Activated T-helper 9 cell treated with anti-CD3 and anti-CD28 coated beads, Interleukin-2, amount 50 U/mL, for 16 hours (primary cell): ENCODE data around the gene SOX6.

ENCODE experiments used
- DNase-seq: peaks from one replicate; pipeline ENCODE4 v3.0.0-alpha.2; 2020; ENCODE audit warnings: low read depth

SOX6 gene

DNA sequence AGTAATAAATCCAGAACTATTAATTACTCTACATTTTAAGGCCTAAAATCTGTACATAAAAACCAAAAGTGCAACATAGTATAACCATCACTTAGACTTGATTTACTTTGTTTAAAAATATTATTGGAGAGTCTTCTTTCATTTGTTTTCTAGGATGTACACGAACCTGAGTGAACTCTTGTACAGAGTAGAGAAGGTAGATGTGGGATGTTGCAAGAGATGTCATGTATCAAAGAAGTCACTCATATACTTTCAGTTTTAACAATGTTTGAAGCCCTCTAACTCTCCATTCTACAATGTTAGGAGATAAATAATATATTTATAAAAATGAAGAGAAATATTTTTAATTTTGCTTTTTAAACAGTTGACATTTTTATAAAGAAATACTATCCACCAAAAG, 38.6 kb downstream of the SOX6 start:
- no peak for DNase-seq

DNA sequence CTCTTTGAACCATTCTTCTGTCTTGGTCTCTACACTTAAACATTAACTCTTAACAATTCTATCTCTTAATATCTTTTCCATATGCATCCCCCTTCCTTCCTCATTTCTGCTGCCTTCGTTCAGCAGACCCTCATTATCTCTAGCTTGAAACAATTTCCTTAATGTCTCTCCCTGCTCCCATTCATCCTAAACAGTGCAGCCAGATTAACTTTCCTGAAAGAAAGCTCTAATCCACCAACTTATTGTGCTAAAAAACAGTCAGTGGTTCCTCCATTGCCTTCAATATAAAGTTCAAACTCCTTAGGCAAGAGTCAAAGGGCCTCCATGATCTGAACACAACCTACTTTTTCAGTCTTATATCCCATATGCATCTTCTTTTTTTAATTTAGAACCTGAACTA, 42.5 kb downstream of the SOX6 start:
- DNase-seq = no peak

DNA sequence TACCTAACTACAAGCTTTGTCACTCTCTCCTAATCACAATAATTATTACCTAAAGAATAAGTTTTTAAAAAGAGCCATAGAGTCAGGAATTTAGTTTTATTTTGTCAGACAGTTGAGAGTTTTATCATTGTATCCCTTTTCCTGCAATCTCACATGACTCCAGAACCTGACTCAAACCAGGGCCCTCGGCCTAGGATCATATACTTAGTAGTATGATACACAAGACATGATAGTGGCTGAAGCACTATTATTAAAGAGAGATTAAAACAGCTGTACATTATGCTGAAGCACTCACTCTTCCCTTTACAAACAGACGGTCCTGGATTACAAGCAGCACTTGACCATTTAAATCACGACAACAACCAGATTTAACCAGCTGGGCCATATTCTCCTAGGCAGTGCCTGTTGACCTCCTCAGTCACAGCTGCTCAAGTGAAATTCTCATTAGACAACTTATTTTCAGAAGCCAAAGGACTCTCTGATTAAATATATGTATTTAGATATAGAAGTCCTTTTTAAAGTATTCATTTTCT, 44.0 kb downstream of the SOX6 start:
- DNase-seq = no peak

DNA sequence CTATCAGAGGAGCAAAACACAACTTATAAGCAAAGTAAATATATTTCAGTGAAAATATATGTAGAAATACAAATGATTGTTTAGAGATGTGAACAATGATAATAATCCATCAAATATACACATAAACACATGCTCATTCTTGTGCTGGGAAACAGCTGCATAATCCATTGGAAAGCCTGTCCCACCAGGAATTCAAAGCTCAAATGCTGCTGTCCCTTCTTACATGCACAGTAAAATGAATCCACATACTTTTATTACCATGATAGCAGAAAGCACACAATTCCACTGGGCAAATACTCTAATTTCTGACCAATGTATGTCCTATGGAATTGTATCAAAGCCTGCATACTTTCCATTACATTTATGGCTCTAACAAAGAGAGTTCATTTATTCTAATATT, 44.5 kb downstream of the SOX6 start:
- DNase-seq = no peak

DNA sequence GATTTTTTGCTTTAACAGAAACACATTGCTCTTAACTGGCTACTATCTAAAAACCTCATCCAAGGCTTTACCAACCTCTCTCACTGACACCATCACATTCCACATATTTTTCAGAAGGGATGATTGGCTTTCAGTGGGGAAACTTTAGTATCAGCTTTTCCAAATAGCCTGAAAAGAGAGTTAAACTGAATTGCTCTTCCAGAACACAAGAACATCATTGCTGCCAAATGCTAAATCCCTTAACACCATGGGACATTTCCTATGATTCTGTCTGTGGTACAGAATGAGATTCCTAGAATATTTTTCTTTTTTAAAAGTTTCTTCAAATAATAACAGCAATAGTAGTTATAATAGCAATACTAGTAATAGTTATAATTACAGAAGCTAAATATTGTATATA, 45.4 kb downstream of the SOX6 start:
- no peak for DNase-seq

DNA sequence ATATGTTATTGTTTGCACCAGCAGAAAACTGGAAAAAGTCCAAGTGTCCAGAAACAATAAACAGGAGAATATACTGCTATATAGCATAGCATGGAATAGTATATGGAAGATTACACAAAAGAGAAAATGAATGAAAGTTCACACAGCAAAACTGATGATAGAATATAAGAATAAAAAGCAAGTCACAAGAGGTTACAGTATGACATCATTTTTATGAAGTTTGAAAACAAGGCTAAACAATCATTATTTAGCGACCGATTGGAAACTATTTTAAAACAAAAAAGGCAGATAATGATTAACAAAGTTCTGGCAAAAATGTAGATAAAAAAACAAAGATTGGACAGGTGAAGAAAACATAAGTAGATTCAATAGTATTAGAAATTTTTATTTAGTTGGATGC, 47.1 kb downstream of the SOX6 start:
- no peak for DNase-seq

DNA sequence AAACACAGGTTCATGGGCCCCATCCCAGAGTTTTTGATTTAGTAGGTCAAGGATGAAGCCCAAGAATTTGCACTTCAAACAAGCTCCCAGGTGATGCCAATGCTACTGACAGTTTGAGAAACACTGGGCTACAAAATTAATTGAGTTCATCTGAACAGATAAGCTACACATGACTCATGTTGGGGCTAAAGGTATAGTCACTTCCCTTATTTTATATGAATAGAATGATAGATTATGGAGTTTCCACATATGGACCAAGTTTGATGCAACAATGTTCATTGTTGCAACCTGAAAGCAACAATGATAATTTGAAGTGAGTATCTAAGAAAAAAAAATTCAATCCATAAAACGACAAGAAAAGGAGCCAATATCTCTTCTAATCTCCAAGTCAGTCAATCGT, 54.9 kb downstream of the SOX6 start:
- no peak for DNase-seq

DNA sequence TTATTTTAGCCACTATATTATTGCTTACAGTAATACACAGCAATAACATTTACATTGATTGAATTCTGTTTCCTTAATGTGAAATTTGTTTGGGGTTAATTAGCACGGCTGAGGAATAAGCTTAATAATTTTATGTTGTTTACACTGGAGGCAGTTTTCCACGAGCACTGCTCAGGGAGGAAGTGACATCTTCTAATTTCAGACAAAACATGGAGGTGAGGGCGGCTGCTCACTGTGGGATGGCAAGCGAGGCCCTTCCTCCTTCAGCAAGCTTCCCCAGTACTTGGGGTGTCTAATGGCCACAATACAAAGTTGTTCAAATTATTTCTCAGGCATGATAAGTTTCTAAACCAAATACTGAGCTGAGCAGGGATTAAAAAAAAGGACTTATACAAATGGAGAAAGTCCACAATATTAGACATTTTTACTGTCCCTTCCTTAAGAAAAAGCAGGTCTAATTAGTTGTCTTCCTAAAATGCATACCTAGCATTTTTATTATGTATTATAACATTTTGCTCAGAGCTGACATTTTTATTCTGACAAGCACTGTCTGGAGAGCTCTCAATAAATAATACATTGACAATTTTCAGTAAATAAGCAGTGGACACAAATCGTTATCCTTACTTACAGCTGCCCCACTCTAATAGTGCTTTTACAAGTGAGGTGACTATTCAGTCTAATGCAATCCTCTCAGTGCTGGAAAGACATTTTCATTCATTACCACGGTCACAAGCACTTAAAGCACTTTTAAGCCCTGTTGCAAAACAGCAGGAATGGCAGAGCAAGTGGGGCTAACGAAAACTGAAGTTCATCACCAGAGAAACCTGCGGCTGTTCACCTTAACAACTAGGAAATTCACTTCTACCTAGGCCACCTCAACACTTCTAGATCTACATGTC, 56.2 kb downstream of the SOX6 start:
- DNase-seq = no peak

DNA sequence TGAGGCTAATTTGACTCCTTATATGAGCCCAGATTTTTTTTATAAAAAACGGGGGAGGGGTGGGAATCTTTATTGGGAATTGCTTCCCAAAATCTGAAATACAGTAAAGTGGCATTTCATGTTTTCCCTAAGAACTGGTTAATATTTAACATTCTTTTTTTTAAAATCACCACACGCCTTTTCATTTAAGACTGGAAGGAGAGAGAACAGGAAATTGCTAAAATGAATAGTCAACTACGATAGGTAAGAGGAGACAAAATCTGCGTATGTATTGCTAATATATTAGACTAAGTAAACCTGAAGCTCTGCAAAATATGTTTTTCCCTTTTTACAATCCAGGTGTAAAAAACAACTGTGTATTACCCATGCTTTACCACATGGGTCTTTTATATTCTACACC, 57.0 kb downstream of the SOX6 start:
- DNase-seq = no peak

DNA sequence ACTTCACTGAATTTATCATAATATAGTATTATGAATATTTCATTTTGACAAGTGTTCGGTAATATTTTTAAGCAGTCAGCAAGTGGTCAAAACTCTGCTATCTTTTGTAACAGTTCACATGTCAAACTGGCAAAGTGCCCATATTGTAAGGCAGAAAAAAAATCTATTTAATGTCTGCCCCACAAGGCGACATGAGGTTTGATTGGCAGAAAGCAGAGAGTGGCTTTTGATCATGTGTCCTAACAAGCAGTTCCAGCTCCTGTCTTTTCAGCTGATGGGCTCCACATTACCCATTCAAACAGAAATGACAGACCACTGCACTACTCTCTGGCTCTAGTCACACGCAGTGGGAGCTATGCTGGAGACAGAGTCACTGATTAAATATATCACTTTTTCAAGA, 59.0 kb downstream of the SOX6 start:
- no peak for DNase-seq

DNA sequence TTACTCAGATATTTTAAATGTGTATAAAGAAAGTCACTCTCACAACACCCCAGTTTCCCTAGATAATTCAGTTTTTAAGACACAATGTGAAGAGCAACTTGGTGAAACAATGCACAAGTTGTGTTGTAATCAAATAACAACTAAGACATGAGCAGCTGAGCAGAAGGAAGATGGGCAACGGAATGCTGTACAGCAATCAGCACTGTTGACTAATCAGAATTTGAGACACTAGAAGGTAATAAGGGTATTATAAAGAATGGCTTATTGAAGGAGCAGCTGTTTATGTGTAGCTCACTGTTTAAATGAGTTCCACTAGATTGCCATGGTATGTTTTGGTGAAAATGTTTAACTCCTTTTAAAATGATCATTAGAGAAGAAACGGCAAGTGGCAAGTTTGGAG, 60.1 kb downstream of the SOX6 start:
- no peak for DNase-seq

DNA sequence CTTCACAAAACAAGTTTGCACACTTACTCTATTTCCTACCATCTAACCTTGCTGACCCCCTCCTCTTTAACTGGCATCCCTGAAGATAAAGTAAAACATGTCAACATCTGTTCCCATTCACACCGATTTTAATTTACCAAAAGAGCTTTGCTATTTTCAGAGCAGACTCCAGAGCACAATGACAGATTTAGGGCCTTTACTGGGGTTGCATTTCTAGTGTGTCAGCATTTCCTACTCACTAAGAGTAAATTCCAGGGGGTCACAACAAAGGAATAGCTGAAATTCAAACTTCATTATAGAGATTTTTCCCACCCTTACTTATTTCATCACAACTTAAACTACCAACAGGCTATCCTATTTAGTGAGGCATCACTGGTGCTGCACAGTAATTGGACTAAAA, 60.8 kb downstream of the SOX6 start:
- DNase-seq = no peak

DNA sequence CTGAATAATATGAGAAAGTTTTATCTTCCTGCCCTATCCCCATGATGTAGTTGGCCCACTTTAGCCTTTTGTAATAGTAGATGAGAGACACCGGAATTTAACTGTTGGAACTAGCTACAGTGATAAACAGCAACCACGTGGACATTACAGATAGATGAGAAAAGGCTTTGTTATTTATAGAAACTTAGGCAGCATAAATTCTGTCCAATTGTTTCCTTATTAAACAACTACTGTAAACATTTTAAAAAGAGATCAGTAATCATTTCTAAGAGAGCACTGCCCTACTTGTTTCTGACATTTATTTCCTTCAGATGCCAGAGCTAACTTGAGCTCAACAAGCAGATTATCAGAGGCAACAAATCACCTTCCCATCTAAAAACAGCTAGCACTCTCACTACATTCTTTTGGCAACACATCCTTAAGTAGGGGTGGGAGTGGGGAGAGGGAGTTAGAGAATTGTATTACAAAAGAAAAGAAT, 63.1 kb downstream of the SOX6 start:
- no peak for DNase-seq

DNA sequence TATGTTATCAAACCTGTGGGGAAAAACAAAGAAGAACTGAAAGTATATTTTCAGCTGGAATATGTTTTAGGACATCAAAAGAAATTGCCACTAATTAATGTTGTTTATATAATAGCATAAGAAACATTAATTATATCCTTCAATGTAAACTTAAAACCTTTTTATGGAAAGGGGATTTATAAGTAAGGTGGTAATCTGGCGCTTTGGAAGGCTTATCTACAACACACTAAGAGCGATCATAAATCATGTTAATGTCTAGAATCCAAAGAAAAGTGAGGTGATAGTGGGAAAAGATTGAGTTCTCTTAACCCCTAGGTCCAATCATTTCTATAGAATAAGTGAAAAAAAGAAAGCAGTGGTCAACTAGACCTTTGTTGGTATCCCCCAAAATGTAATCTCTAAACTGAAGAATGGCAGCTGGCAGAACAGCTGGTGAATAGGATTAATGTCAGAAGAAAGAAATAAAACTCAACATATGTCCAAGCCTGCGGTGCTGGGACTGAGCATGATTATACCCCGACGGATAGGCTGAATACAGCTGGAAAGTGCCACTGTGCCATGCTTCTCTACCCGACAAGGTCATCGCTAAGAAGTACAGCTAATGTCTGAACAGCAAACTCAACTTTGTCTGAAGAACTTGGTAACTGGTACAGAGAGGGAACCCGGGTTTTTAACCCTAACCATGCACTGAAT, 64.0 kb downstream of the SOX6 start:
- DNase-seq = no peak

DNA sequence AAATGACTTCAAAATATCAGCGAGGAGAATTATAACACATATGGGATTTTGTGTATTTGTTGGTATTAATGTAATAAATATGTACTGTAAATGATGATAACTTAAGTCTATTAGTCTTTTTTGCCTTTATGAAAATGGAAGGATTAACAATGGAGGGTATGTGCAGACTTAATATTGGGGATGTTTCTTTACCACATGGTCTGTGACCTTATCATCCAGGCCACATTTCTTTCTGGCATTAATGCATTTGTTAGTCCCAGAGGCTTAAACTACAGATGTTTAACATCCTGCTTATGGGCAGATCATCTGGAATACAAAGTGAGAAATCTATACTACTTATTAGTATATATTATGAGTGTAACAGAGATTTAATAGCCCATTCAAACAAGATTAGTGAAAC, 64.6 kb downstream of the SOX6 start:
- no peak for DNase-seq

DNA sequence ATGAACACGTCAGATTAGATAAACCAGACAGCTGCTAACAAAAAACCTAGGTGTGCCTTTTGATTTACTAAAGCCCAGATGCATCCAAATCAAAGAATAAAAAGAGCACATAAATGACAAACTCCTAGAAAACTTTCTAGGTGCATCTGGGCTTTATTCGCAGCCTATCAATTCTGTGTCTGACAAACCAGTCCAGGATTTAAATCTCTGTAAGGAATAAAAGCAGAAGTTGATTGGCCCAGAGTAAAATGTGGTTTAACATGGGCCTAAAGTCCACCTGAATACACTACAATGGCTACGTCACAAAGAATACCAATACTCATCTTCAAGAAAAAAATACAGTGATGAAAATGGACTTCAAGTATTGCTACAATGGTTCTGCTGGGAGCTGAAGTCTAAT, 66.8 kb downstream of the SOX6 start:
- DNase-seq = no peak

DNA sequence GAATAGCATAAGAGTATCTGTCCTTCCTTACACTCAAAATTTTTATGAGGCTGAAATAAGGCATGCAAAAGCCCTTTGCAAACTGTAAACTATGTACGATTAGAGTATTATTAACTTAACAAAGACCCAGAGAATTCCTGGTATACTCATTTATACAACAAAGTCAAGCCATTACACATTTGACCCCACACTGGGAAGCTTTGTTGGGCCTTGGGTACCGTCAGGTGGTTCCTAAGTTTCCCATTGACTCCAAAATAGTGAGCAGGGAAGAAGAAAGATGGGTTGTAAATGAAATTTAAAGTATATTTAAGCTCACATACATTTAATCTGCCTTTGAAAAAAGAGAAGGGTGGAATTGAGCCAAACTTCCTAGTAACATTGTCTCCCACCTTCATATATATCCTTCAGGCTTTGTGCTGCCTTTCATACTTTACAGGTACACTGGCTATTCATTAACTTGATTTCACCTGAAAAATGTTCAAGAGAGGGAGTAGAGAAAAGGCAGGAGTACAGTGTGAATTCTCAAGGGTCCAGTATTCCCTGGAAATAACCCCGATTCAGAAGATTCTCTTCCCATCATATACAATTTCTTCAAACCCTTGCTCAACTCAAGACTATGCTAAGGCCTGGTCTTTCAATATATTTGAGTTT, 68.6 kb downstream of the SOX6 start:
- no peak for DNase-seq

DNA sequence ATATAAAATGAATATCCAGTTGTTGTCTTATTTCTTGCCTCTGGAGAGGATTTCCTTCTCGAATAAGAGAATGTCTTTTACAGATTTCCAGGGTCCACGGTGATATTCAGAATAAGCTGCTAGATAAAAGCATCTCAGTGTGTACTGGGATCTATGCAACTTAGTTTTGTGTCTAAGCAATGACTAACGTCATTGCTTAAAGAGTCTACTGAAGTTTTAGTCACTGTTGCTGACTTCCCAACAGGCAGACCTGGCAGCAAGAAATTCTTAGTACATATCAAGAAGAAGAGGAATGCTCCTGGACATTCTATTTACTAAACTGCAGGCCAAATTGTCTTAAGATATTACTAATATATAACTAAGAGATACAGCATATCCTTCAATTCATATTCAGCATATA, 70.3 kb downstream of the SOX6 start:
- DNase-seq = no peak

DNA sequence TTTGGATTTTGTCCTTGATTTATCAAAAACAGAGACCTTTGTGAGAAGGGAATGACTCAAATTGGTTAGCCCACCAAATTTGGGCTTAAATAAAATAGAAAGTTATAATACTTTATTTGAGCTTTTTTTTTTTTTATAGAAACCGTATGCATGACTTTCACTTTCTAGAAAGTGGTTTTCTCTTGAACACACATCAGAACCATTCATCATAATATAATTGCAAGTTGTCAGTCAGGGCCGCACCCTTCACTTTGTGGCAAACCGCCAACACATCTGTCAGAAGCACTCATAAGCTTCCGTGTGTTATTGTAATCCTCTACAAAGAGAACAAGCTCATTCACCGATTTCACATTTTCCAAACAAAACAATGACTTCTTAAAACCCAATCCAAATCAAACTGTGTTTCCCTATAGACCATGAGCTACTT, 76.1 kb downstream of the SOX6 start:
- DNase-seq = no peak

DNA sequence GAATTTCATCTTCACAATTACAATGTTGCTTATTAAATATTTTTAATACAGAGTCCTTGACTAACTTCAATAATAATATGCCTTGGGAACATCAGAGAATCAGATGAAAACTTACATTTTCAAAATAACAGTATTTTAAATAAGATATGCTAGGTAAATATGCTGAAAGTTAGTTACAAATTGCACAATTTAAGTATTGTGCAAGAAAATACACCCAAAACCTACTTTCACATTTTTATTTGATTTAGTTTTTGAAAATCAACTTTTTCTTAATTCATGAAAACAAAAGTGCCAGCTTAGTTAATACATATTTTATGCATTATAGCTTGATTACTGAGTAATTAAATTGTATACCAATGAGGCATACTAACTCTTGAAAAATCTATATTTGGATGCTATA, 76.8 kb downstream of the SOX6 start:
- DNase-seq = no peak

DNA sequence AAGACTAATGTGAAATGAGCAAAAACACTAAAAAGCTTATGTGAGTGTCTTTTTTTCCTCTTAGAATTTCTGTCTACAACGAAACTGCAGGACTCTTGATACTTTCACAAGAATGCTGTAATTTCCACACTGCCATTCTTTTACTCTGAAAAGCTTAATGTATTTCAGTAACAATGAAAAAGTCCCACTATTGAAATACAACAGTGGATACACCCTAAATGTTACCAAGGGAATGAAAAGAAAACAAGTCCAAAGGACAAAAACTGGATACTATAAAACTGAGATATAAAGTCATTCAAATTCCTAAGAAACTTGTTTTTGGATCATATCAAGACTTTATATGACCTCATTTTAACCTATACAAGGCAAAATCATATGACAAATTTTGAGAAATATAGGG, 77.4 kb downstream of the SOX6 start:
- DNase-seq = no peak

DNA sequence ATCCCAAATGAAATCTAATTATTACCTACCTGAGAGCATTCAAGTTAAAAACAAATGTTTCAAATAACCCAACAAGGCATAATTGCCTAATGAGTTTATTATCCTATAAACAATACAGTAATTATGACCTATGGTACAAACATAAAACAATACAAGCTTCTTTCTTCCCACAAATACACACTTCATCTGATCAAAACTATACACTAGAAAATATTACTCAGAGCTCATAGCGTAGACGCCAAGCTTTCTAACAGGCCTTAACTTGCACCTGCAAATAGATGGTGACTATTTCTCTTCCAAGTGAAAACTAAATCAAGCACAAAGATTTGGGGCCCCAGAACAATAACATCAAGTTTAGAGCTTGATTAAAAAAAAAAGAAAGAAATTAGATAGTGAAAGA, 78.1 kb downstream of the SOX6 start:
- DNase-seq = no peak

DNA sequence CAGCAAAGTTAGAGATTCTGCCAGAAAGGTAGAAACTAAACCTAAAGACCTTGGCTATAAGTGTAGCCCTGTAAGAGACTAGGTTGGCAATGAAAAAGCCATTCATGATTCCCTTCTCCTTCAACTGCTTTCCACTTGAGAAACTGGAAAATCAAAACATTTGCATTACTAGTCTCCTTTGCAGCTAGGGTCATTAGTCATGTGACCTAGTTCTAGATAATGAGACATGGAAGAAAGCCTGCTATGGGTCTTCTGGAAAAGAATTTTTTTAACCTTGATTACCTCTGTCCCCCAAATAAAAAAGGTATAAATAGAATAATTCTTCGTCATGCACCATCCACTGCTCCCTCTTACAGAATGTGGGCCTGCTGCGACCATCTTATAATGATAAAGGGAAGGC, 80.1 kb downstream of the SOX6 start:
- DNase-seq = no peak
